Upper lobe of left lung (tissue), 6 donors: ENCODE results near the gene CFTR. TPM values are rescaled to one million over a fixed set of nuclear protein-coding genes. Genes with fewer than 3 reads are reported as not detected.

Experiments used
- ATAC-seq, 2 donors: fragments of 200-7000 bp; cut with Tn5 transposase; one replicate each; pipeline ENCODE4 v1.9.1; 2022; ENCODE audit warnings: mild to moderate bottlenecking in 2 of 2, moderate library complexity in 2 of 2; ENCODE audit not compliant: low FRiP score in 2 of 2
- DNase-seq, 2 donors: peaks; one replicate each; pipeline ENCODE4 v3.0.0-alpha.2; 2019 to 2020
- H3K27ac ChIP-seq, 4 donors: fragments of 200-600 bp; sonication (generic); one replicate each; pipeline ENCODE4 v1.5.1; 2016 to 2019
- H3K27me3 ChIP-seq, 4 donors: fragments of 200-600 bp; sonication (generic); one replicate each; pipeline ENCODE4 v1.5.1; 2017 to 2019
- H3K36me3 ChIP-seq, 4 donors: fragments of 200-600 bp; sonication (generic); one replicate each; pipeline ENCODE4 v1.5.1; 2016 to 2019
- H3K4me1 ChIP-seq, 4 donors: fragments of 200-600 bp; sonication (generic); one replicate each; pipeline ENCODE4 v1.5.1; 2018 to 2019
- H3K4me3 ChIP-seq, 4 donors: fragments of 200-600 bp; sonication (generic); one replicate each; pipeline ENCODE4 v1.5.1; 2017 to 2019; ENCODE audit warnings: mild to moderate bottlenecking in 2 of 4, moderate library complexity in 1 of 4
- H3K9me3 ChIP-seq, 4 donors: fragments of 200-600 bp; sonication (generic); one replicate each; pipeline ENCODE4 v1.5.1; 2018 to 2019
- CTCF ChIP-seq, 6 experiments: fragments of 450-650 bp in 4 of 6; fragments of 200-600 bp in 2 of 6; sonication (generic) in 2 of 6; IDR thresholded peaks; one replicate each; pipeline ENCODE4 v1.5.1; 2016 to 2019; ENCODE audit warnings: antibody characterized with exemption in 6 of 6
- EP300 ChIP-seq, 4 donors: sonication (generic); formaldehyde crosslinking; IDR thresholded peaks; one replicate each; pipeline ENCODE4 v1.5.1; 2017; ENCODE audit warnings: antibody characterized with exemption in 4 of 4, control low read depth in 2 of 4
- POLR2A ChIP-seq, 4 donors: fragments of 450-650 bp; IDR thresholded peaks; one replicate each; pipeline ENCODE4 v1.5.1; 2016 to 2017; ENCODE audit warnings: antibody characterized with exemption in 4 of 4, mild to moderate bottlenecking in 2 of 4
- POLR2AphosphoS5 ChIP-seq, 2 donors: sonication (generic); formaldehyde crosslinking; IDR thresholded peaks; one replicate each; pipeline ENCODE4 v1.5.1; 2017; ENCODE audit warnings: antibody characterized with exemption in 2 of 2
- WGBS, 2 donors: methylation state at CpG; one replicate each; pipeline ENCODE4 v1.1.5; 2017 to 2018; 5-methylcytosine and 5-hydroxymethylcytosine counted together
- total RNA-seq, 6 donors: library from RNA; depleted of rRNA in 4 of 6; stranded (reverse); fragments of >200 nt in 4 of 6; gene quantifications; one replicate each; pipeline versions ENCODE4 v1.1.0 to v1.2.1, GENCODE V29; 2016 to 2021
- donor health status: DM: no; HTN: no; CAD: no; lungs with moderate emphysema.
- donor health status: DM: no; HTN: yes; CAD: no; lungs with severe emphysema.

The CFTR gene
- total RNA-seq, 6 donors from 2014 or later = 4.2 to 36.7 (median 24.8) TPM

- Histone ChIP-seq H3K4me3 (no peak overlapping the region), H3K27me3 (no peaks in the 10 kb centered on the region), H3K4me1 (no peaks in the 10 kb centered on the region), H3K36me3 (no peaks in the 10 kb centered on the region), H3K27ac (no peak overlapping the region), H3K9me3 (no peaks in the 10 kb centered on the region)
- TF ChIP-seq POLR2A (IDR thresholded peaks at IDR 0.05) = no peak
- no peak for TF ChIP-seq CTCF (IDR thresholded peaks at IDR 0.05)
- no peak for TF ChIP-seq EP300 (IDR thresholded peaks at IDR 0.05)
- TF ChIP-seq POLR2AphosphoS5 (IDR thresholded peaks at IDR 0.05) = no peak
- DNase-seq (no peak), ATAC-seq (no peak)
- WGBS, 2 donors = 65 to 74% methylated on average over 2 of the region's 2 CpGs
These were observed 160.1 kb downstream of the CFTR start for GRCh38 chr7:117639966-117640365.

GRCh38 chr7:117640465-117640864, 160.6 kb downstream of the CFTR start:
- DNase-seq (no peak), ATAC-seq (no peak)
- H3K4me1 ChIP-seq = peaks cover 0 to 2% (median 0%) of the 10 kb centered on the region in 4 donors
- no peak for TF ChIP-seq EP300 (IDR thresholded peaks at IDR 0.05)
- TF ChIP-seq POLR2A (IDR thresholded peaks at IDR 0.05) = no peak
- no peak for TF ChIP-seq POLR2AphosphoS5 (IDR thresholded peaks at IDR 0.05)
- TF ChIP-seq CTCF (IDR thresholded peaks at IDR 0.05) = no peak
- no peaks in the 10 kb centered on the region for H3K27me3 ChIP-seq
- no peak overlapping the region for H3K4me3 ChIP-seq
- no peaks in the 10 kb centered on the region for H3K9me3 ChIP-seq
- no peak overlapping the region for H3K27ac ChIP-seq
- H3K36me3 ChIP-seq = no peaks in the 10 kb centered on the region

GRCh38 chr7:117645481-117646165, 165.8 kb downstream of the CFTR start:
- no peaks in the 10 kb centered on the region for H3K36me3 ChIP-seq
- no peak overlapping the region for H3K4me3 ChIP-seq
- DNase-seq = no peak
- no peak overlapping the region for H3K27ac ChIP-seq
- peaks cover 0 to 4% (median 0%) of the 10 kb centered on the region in 4 donors for H3K4me1 ChIP-seq
- TF ChIP-seq POLR2A (IDR thresholded peaks at IDR 0.05) = no peak
- no peak for TF ChIP-seq CTCF (IDR thresholded peaks at IDR 0.05)
- TF ChIP-seq POLR2AphosphoS5 (IDR thresholded peaks at IDR 0.05) = no peak
- no peak for TF ChIP-seq EP300 (IDR thresholded peaks at IDR 0.05)
- no peaks in the 10 kb centered on the region for H3K27me3 ChIP-seq
- ATAC-seq = no peak
- no peaks in the 10 kb centered on the region for H3K9me3 ChIP-seq

GRCh38 chr7:117648203-117648866, 168.5 kb downstream of the CFTR start:
- Histone ChIP-seq H3K36me3 (no peaks in the 10 kb centered on the region), H3K4me1 (peaks cover 0 to 4% (median 0%) of the 10 kb centered on the region in 4 donors), H3K27ac (no peak overlapping the region), H3K27me3 (no peaks in the 10 kb centered on the region), H3K9me3 (no peaks in the 10 kb centered on the region), H3K4me3 (no peak overlapping the region)
- DNase-seq = no peak
- 67 to 76% methylated on average over 5 of the region's 5 CpGs for WGBS, 2 donors
- ATAC-seq = no peak
- TF ChIP-seq POLR2A (IDR thresholded peaks at IDR 0.05) = no peak
- no peak for TF ChIP-seq EP300 (IDR thresholded peaks at IDR 0.05)
- TF ChIP-seq CTCF (IDR thresholded peaks at IDR 0.05) = no peak
- TF ChIP-seq POLR2AphosphoS5 (IDR thresholded peaks at IDR 0.05) = no peak
